Choroid plexus epithelial cell (primary cell): ENCODE measurements around the gene KIAA1671.

Experiments used
- DNase-seq: peaks from one replicate; pipeline ENCODE4 v3.0.0-alpha.2; 2010; ENCODE audit warnings: low read depth
- H3K4me3 ChIP-seq: 2 replicates; pipeline ENCODE4 v1.5.1; 2011; ENCODE audit warnings: low read depth, mild to moderate bottlenecking, control low read depth, low read length, moderate library complexity
- TF ChIP-seq, protein P1 (sequence below): conservative IDR thresholded peaks from 2 replicates; pipeline ENCODE4 v1.5.1; 2011; ENCODE audit warnings: low read depth, mild to moderate bottlenecking, control low read depth, inconsistent platforms, low read length, moderate library complexity

Gene KIAA1671

GRCh38 chr22:25153961-25154666 is 201.6 kb downstream of the KIAA1671 start:
- peak; percentile 50 for DNase-seq
- H3K4me3 ChIP-seq: no peak overlapping the region

GRCh38 chr22:25154667-25154999 is 202.1 kb downstream of the KIAA1671 start:
- DNase-seq: no peak
- TF ChIP-seq, protein P1, sequence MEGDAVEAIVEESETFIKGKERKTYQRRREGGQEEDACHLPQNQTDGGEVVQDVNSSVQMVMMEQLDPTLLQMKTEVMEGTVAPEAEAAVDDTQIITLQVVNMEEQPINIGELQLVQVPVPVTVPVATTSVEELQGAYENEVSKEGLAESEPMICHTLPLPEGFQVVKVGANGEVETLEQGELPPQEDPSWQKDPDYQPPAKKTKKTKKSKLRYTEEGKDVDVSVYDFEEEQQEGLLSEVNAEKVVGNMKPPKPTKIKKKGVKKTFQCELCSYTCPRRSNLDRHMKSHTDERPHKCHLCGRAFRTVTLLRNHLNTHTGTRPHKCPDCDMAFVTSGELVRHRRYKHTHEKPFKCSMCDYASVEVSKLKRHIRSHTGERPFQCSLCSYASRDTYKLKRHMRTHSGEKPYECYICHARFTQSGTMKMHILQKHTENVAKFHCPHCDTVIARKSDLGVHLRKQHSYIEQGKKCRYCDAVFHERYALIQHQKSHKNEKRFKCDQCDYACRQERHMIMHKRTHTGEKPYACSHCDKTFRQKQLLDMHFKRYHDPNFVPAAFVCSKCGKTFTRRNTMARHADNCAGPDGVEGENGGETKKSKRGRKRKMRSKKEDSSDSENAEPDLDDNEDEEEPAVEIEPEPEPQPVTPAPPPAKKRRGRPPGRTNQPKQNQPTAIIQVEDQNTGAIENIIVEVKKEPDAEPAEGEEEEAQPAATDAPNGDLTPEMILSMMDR: no peak
- no peak overlapping the region for H3K4me3 ChIP-seq

More at GRCh38 chr22:25153961-25154666, 201.6 kb downstream of the KIAA1671 start:
- TF ChIP-seq, protein P1: no peak

DNA sequence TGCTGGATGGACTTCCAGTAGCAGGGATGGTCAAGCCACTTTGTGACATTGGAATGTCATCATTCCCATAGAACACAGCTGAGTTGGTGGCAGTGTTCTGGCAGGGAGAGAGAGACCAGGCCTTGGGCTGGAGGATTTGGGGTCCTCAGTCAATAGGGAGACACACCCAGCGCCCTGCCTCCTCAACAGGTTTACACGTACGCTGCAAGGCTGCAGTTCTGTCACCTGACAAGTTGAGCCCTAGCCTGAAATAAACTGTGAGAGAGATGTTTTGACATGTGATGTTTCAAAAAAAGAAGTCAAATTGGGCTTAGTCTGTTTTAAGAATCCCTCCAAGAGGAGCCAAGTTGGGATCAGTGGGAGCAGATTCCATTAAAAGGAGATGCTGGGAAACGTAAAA is 204.2 kb downstream of the KIAA1671 start:
- TF ChIP-seq, protein P1: no peak
- no peak for DNase-seq
- H3K4me3 ChIP-seq: no peak overlapping the region

- DNase-seq: peak; percentile 11
- no peak overlapping the region for H3K4me3 ChIP-seq
- TF ChIP-seq, protein P1: no peak
These were observed 206.5 kb downstream of the KIAA1671 start for GRCh38 chr22:25159028-25159427.

GRCh38 chr22:25160120-25160996 is 207.8 kb downstream of the KIAA1671 start:
- no peak overlapping the region for H3K4me3 ChIP-seq
- TF ChIP-seq, protein P1: no peak
- DNase-seq: no peak

- no peak for DNase-seq
- H3K4me3 ChIP-seq: no peak overlapping the region
- TF ChIP-seq, protein P1: no peak
These were observed 208.8 kb downstream of the KIAA1671 start for GRCh38 chr22:25161017-25161915.
